Skeletal muscle tissue (tissue), 4 donors: Measurements from ENCODE around the gene MRGPRE. TPM values are rescaled to one million over a fixed set of nuclear protein-coding genes. Genes with fewer than 3 reads are reported as not detected.

Experiments used
- H3K27ac ChIP-seq: one replicate; pipeline ENCODE4 v1.7.0; 2013; ENCODE audit warnings: mild to moderate bottlenecking, low read depth, low read length, inconsistent platforms
- H3K27me3 ChIP-seq, 3 donors: one replicate each; pipeline ENCODE4 v1.7.0; 2013; ENCODE audit warnings: low read length in 3 of 3; ENCODE audit not compliant: control insufficient read depth in 3 of 3, insufficient read depth in 3 of 3
- H3K36me3 ChIP-seq, 3 donors: one replicate each; pipeline ENCODE4 v1.7.0; 2013; ENCODE audit warnings: low read length in 3 of 3; ENCODE audit not compliant: control insufficient read depth in 3 of 3, insufficient read depth in 3 of 3
- H3K4me1 ChIP-seq, 3 donors: one replicate each; pipeline ENCODE4 v1.7.0; 2013; ENCODE audit warnings: low read length in 3 of 3, mild to moderate bottlenecking in 3 of 3; ENCODE audit not compliant: control insufficient read depth in 3 of 3, insufficient read depth in 3 of 3
- H3K4me3 ChIP-seq, 3 donors: one replicate each; pipeline ENCODE4 v1.7.0; 2013; ENCODE audit warnings: low read length in 3 of 3
- H3K9ac ChIP-seq, 3 donors: one replicate each; pipeline ENCODE4 v1.7.0; 2013; ENCODE audit warnings: low read length in 3 of 3, mild to moderate bottlenecking in 3 of 3, moderate library complexity in 2 of 3, low read depth in 1 of 3
- H3K9me3 ChIP-seq, 3 donors: one replicate each; pipeline ENCODE4 v1.7.0; 2013; ENCODE audit warnings: low read length in 3 of 3; ENCODE audit not compliant: control insufficient read depth in 3 of 3
- total RNA-seq: library from RNA; depleted of rRNA; stranded (reverse); fragments of >200 nt; gene quantifications from one replicate; pipeline ENCODE4 v1.2.3, GENCODE V29; 2014
- donor health status: Osteomylitis.

MRGPRE gene
- total RNA-seq, 1 donor from 2014 or later = not detected

DNA sequence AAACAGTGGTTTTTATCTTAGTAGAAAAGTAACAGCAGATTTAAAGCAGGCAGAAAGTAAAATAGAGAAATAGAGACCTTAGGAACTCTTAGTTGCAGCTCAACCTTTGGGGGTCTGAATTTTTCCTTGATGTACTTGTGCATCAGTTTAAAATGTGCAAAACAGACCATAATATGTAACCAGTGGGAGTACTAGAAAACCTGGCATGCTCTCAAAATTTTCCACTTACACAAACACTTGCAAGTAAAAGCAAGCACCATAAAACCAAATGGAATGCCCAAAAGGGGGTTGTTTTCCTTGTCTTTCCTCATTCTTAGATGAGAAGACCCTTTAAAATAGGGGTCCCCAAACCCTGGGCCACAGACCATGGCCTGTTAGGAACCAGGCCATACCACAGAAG is 12.9 kb upstream of the MRGPRE start:
- Histone ChIP-seq H3K9ac (no peak overlapping the region), H3K27ac (no peak overlapping the region), H3K4me1 (no peaks in the 10 kb centered on the region), H3K36me3 (no peaks in the 10 kb centered on the region), H3K9me3 (no peaks in the 10 kb centered on the region), H3K27me3 (no peaks in the 10 kb centered on the region), H3K4me3 (no peak overlapping the region)

DNA sequence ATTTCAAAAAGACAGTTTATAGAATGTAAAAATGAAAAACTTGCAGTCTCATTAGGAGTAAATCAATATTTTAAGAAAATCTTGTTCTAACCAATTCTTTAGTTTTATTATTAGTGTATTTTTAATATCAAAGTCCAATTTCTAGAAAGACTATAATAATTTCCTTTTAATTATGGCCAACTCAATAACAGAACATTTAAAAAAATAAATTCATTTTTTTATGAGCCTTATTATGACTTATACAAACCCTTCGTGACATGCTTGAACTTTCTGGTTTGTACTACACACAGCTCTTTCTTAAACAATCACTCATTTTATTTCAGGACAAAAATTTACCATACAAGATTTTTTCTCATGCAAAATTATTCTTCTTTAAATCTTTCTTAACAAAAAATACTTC is 11.7 kb upstream of the MRGPRE start:
- no peaks in the 10 kb centered on the region for H3K36me3 ChIP-seq
- H3K27ac ChIP-seq = no peak overlapping the region
- no peaks in the 10 kb centered on the region for H3K27me3 ChIP-seq
- no peak overlapping the region for H3K4me3 ChIP-seq
- H3K9me3 ChIP-seq = no peaks in the 10 kb centered on the region
- no peak overlapping the region for H3K9ac ChIP-seq
- no peaks in the 10 kb centered on the region for H3K4me1 ChIP-seq

DNA sequence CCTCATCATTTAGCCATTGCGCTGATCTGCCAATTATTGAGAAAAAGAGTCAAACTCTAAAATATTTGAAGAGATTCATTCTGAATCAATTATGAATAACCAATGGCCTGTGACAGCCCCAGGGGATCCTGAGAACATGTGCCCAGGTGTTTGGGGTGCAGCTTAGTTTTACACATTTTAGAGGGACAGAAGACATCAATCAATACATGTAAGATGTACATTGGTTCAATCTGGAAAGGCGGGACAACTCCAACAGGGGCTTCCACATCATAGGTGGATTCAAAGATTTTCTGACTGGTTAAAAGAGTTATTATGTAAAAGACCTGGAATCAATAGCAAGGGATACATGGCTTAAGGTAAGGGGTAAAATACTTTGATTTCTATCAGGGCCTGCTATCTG is 4.9 kb upstream of the MRGPRE start:
- H3K4me1 ChIP-seq = peaks cover 0 to 4% (median 2%) of the 10 kb centered on the region in 3 donors
- H3K27ac ChIP-seq = no peak overlapping the region
- no peak overlapping the region for H3K4me3 ChIP-seq
- H3K36me3 ChIP-seq = no peaks in the 10 kb centered on the region
- no peaks in the 10 kb centered on the region for H3K9me3 ChIP-seq
- H3K27me3 ChIP-seq = peaks cover 3 to 9% (median 8%) of the 10 kb centered on the region in 3 donors
- no peak overlapping the region for H3K9ac ChIP-seq

DNA sequence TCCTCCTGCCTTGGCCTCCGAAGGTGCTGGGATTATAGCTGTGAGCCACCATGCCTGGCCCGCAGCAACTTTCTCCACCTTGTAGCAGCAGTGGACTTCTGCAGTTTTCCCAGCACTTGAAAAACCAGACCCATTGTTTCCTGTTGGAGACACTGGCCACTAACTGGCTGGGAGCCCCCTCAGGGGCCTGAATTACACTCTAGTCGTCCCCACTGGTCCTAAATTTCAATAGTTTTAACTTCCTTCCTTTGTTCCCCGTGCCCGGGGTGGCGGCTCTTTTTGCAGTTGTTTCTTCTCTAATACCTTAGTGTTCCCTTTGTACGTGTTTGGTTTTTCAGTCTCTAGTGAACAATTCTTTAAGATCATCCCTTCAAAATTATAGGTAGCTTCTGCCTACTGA is 2.6 kb upstream of the MRGPRE start:
- no peaks in the 10 kb centered on the region for H3K9me3 ChIP-seq
- no peak overlapping the region for H3K4me3 ChIP-seq
- H3K36me3 ChIP-seq = no peaks in the 10 kb centered on the region
- no peak overlapping the region for H3K27ac ChIP-seq
- H3K9ac ChIP-seq = no peak overlapping the region
- H3K27me3 ChIP-seq = peaks cover 20 to 23% (median 20%) of the 10 kb centered on the region in 3 donors
- peaks cover 0 to 11% (median 8%) of the 10 kb centered on the region in 3 donors for H3K4me1 ChIP-seq

DNA sequence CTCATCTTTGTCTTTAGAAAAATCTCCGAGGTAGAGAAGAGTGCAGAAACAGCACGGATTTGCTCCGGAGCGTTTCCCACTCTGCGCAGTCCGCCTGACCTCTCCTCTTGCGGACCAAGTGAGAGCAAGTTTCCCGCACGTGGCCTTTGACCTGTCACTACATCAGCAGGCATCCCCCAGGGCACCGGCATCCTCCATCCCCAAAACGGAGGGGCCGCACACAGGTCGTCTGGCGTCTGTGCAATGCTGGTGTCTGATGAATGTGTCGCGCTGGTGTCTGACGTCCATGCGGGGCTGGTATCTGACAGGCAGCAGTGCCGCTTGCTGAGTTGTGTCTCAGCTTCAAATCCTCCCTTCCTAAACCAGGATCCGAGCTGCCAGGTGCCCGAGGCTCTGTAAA is 739 bp upstream of the MRGPRE start:
- no peak overlapping the region for H3K4me3 ChIP-seq
- H3K27ac ChIP-seq = no peak overlapping the region
- H3K4me1 ChIP-seq = peaks cover 0 to 11% (median 8%) of the 10 kb centered on the region in 3 donors
- H3K9me3 ChIP-seq = no peaks in the 10 kb centered on the region
- H3K9ac ChIP-seq = no peak overlapping the region
- H3K36me3 ChIP-seq = no peaks in the 10 kb centered on the region
- peaks cover 31 to 34% (median 34%) of the 10 kb centered on the region in 3 donors for H3K27me3 ChIP-seq

DNA sequence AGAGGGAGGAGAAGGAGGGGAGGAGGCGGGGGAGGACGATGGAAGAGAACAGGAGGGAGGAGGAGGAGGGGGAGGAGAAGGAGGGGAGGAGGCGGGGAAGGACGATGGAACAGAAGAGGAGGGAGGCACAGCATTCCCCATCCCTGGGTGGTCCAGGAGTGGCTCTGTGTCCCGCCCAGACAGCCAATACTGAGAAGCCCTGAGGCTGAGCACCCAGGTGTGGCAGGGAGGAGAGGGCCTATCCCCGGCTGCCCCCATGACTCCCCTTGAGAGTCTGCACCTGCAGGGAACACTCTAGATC is 717 bp downstream of the MRGPRE start:
- Histone ChIP-seq H3K9ac (no peak overlapping the region), H3K4me1 (peaks cover 0 to 11% (median 8%) of the 10 kb centered on the region in 3 donors), H3K9me3 (no peaks in the 10 kb centered on the region), H3K36me3 (no peaks in the 10 kb centered on the region), H3K27ac (no peak overlapping the region), H3K27me3 (peaks cover 31 to 44% (median 39%) of the 10 kb centered on the region in 3 donors), H3K4me3 (no peak overlapping the region)

DNA sequence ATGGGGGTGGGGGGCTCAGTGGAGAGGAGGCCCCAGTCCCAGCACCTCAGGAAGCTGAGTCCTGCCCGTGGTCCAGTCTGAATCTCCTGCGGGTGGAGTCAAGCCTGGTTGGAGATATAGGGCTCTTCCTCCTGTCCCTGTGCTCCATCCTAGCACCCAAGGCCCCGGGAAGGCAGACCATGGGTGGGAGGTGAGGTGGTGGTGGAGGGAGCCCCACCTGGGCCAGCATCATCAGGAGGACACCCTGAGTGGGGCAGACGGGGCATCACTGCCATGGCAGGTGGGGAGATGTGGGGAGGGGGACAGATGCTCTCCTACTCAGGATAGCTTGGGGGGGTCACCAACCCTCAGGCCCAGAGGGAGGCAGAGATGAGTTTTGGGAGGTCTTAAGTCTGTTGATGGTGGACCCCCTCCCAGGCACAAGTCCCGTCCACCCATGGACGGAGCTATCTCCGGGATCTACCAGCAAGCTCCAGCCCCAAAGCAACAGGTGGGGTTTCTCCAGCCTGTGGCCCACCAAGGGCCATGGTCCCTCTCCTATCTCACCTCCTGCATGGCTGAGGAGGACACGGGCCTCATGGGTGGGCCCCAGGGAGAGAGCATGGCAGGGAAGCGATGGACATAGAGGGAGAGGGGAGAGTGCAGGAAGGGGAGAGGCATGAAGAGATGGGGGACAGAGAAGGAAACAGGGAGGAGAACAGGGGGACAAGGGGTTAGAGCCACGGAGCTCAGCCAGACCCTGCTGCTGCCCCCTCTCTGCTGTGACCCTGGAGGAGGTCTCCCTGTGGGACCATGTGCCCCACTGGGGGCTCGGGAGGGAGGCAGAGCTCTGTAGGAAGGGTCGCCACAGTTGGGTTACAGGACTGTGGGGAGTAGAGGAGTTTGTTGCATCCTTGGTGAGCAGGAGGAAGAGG is 1.3 kb downstream of the MRGPRE start:
- H3K27me3 ChIP-seq = peaks cover 31 to 48% (median 41%) of the 10 kb centered on the region in 3 donors

DNA sequence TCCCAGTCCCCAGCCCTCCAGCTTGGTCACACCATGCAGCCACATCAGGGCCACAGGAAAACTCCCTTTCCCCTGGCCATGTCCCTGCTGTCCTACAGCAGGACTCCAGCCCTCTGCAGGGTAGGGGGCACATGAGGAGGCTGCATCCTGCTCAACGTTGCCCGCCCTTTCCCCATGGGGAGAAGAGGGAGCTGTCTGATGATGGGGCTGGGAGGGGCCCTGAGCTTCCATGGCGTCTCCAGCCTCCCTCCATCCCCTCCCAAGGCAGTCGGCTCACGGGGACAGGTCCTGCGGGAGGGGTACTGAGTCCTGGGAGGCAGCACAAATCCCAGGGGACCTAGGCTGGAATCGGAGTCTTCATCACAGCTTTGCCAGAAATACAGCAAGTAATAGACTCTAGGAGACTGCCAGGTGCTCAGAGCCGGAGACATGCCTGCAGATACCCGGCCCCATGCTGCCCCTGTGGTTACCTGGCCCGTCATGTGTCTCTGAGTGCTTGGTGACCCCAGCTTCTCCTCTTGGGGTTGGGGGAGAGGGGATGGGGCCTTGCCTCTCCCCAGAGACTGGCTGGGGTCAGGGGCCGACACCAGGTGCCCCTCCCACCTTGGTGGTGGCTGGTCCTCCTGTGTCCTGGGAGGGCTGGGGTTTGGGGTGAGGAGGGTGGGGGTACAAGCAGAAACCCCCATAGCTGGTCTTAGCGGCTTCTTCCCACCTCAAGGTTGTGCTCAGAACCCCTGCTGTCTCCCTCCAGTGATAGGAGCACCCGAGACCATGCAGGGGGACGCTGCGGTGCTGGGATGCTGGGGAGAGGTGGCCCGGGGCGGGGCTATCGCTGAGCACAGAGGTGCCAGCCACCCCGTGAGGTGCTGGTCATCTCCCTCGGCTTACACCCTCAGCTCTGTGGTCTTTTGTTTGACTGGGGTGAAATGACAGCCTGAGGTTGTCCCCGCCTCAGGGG is 2.3 kb downstream of the MRGPRE start:
- Histone ChIP-seq H3K4me1 (peaks cover 0 to 11% (median 8%) of the 10 kb centered on the region in 3 donors), H3K9ac (peak overlapping the region in 1 of 3 donors; percentile 8), H3K27me3 (peaks cover 31 to 56% (median 50%) of the 10 kb centered on the region in 3 donors), H3K4me3 (no peak overlapping the region), H3K9me3 (no peaks in the 10 kb centered on the region), H3K27ac (no peak overlapping the region), H3K36me3 (no peaks in the 10 kb centered on the region)

More for the DNA sequence above, 1.3 kb downstream of the MRGPRE start:
- Histone ChIP-seq H3K4me1 (peaks cover 0 to 11% (median 8%) of the 10 kb centered on the region in 3 donors), H3K36me3 (no peaks in the 10 kb centered on the region), H3K9me3 (no peaks in the 10 kb centered on the region), H3K4me3 (no peak overlapping the region), H3K9ac (no peak overlapping the region), H3K27ac (no peak overlapping the region)

DNA sequence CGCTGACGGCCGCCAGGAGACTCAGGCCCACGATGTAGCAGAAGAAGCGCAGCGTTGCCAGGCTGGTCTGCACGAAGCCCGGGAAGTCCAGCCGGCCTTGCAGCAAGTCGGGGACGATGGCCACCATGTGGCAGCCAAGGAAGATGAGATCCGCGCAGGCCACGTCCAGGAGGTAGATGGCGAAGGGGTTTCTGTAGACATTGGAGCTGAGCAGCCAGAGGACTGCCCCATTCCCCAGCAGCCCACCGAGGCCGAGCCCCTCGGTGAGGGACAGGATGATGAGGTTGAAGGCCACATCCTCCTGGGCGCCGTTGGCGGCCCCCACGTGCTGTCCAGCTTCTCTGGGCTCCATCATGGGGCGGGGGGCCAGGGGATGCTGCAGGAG is 3.8 kb downstream of the MRGPRE start:
- Histone ChIP-seq H3K27me3 (peaks cover 43 to 70% (median 61%) of the 10 kb centered on the region in 3 donors), H3K27ac (no peak overlapping the region), H3K4me1 (peaks cover 0 to 11% (median 8%) of the 10 kb centered on the region in 3 donors), H3K9ac (no peak overlapping the region), H3K36me3 (no peaks in the 10 kb centered on the region), H3K9me3 (no peaks in the 10 kb centered on the region), H3K4me3 (no peak overlapping the region)
